Glomerular visceral epithelial cell (primary cell): ENCODE measurements around the gene TMEM238L.

ENCODE experiments used
- DNase-seq: peaks from one replicate; pipeline ENCODE4 v3.0.0-alpha.2; 2016; ENCODE audit errors: extremely low spot score

The TMEM238L gene

DNA sequence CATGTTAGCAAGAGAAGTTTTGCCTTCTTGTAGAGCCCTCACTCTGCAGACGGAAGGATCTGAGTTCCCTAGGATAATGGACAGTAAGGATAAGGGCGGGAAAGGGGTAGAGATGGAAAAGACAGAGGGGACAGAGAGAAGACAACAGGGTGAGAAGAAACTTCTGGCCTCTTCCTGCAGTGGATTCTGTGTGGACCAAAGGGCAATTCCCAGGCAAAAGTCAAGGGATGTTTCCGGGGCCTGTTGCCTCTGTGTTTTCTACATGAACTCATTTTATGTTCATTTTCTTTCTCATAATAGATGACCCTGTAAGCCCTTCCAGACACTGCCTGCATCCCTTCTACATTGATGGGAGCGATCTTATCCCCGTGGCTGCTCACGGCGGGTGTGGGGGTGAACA, 647 bp upstream of the TMEM238L start:
- no peak for DNase-seq

GRCh38 chr17:10803350-10803749, 549 bp downstream of the TMEM238L start:
- DNase-seq = no peak

DNA sequence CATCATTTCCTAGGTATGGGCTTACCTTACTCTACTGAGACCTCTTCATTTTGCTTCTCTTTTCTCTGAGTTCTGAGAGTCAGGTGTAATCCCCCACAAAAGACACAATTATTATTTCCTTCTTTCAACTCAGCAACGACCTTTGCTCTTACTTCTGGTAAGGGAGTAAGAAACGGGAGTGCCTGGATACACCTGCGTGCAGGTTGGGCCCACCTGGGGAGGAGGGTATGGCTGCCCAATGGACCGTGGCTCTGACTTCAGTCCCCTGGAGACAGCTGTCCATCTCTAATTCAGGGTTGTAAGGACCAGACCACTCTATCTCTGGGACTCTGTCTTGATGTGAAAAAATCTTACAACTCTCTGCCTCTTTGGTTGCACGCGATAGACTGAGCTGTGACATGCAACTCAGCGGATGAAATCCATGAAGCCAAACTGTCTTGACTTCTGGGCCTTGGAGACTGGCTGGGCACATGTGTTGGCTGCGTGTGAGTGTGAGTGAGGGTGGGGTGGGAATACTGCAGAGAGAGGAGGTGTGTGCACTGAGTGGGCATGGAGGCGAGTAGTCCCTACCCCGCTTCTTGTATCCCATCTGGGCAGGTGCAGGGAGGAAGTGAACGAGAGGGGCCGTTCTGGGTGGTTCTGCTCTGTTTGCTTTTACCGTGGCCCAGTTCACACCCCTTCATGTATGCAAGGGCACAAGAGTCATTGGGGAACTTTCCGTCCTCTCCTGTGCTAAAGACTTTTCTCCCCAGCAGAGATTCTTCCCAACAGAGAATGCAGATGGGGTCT, 1.2 kb downstream of the TMEM238L start:
- DNase-seq = no peak

DNA sequence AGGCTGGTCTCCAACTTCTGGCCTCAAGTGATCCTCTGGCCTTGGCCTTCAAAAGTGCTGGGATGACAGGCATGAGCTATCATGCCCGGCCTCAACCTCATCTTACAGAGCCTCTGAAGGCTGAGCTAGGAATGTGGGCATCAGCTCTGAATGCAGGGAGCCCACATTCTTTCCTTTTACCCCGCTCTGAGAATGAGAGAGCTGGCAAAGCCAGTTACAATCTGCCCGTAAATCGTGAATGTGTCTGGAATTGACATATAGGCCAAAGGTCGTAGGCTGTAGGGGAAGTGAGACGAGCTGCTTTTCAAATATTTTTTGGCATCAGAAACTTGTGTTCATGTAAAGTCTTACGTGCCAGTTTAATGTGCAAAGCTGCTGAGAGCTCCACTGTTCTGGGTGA, 4.5 kb downstream of the TMEM238L start:
- DNase-seq = no peak

DNA sequence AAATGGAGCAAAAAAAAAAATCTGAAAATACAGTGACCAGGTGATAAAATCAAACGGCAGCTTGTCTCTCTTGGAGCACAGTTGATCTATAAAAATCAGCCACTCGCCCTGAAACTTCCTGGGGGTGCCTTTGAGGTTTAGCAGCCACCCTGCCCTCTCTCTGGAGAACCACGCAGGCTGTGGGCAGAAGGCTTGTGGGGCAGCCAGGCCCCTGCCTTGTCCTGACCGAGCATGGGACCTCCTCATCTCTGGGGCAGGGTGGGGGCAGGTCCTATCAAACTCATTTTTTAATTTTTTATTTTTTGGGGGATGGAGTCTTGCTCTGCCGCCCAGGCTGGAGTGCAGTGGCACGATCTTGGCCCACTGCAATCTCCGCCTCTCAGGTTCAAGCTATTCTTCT, 5.0 kb downstream of the TMEM238L start:
- no peak for DNase-seq

- DNase-seq = no peak
Observed at GRCh38 chr17:10798332-10798749, 5.6 kb downstream of the TMEM238L start.

- DNase-seq = no peak
Observed at GRCh38 chr17:10797476-10798328, 6.2 kb downstream of the TMEM238L start.

GRCh38 chr17:10793816-10794215, 10.1 kb downstream of the TMEM238L start:
- DNase-seq = no peak

DNA sequence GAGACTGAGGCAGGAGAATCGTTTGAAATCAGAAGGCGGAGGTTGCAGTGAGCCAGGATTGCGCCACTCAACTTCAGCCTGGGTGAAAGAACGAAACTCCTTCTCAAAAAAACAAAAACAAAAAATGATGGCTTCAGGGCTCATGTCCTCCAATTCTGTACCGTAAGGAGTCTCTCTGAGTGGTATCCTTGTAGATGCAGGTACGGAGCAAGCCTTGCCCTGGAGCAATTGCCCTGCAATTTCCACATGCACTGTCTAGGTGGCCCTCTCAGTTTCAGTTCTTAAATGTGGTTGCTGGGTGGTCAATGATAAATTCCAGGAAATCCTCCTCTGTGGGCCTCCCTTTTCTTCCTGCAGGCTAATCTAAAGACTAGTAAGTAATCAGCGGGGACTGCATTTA, 10.6 kb downstream of the TMEM238L start:
- DNase-seq = no peak

DNA sequence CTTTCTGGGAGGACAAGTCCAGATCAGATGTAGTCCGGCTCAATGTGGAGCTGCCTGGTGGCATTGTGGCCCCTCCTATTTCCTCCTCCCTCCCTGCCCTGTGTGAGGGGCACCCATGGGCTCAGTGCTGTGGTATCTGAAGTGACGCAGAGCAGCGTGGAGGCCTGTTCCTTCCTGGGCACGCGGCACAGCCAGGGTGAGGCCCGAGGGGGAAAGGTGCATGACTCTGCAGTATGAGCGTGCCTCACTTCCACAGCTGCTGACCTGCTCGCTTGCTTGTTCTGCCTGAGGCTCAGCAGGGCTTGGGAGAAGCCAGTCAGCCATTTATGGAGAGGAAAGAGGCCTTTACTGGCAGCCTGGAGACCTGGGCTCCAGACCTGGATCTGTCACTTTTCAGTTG, 11.7 kb downstream of the TMEM238L start:
- DNase-seq = no peak

- no peak for DNase-seq
Observed at GRCh38 chr17:10790491-10791401, 13.2 kb downstream of the TMEM238L start.

GRCh38 chr17:10789694-10790271, 14.1 kb downstream of the TMEM238L start:
- no peak for DNase-seq

- no peak for DNase-seq
Observed at GRCh38 chr17:10787306-10788045, 16.4 kb downstream of the TMEM238L start.

DNA sequence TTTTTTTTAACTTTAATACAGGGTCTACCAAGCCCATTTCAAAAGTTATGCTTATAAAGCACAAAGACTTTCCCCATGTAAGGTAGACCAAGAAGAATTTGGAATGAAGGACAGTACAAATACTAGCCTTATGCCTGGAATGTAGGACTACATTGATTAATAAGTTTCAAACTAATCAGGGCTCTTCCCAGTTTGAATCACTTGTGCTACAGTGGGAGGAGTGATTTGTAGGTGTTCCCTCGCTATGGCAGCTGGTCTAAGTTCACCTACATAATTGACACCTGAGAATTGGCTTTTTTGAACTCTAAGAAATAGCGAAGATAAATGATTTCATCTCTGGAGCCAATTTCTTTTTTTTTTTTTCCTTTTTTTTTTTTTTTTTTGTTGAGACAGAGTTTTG, 18.6 kb downstream of the TMEM238L start:
- no peak for DNase-seq

- no peak for DNase-seq
Observed at GRCh38 chr17:10779609-10780008, 24.3 kb downstream of the TMEM238L start.

DNA sequence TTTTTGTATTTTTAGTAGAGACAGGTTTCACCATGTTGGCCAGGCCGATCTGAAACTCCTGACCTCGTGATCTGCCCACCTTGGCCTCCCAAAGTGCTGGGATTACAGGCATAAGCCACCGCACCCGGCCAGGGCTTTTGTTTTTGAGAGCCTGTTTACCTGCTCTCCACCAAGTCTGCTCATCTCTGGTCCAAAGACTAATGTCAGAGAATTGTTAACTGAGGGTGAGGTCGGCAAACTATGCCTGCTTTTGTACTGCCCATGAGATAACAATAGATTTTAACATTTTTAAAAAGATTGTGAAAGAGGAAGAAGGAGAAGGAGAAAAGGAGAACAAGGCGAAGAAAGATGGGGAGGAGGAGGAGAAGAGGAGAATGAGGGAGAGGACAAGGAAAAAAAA, 26.0 kb downstream of the TMEM238L start:
- no peak for DNase-seq

- no peak for DNase-seq
Observed at GRCh38 chr17:10777131-10777807, 26.6 kb downstream of the TMEM238L start.

DNA sequence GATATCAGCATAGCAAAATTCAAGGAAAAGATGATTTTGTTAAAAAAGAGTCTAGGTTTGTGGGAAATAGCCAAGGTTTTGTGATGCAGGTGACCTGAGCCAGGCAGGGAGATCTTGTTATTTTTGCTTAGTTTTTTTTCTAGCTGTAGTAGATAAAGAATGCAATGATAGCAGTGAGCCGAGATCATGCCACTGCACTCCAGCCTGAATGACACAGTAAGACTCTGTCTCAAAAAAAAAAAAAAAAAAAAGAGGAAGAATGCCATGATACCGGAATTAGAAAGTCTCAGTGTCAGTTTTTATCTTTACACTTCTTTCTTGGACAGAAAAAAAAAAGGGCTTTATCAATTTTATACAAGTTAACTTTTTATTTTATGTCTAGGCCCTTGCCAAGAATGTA, 27.5 kb downstream of the TMEM238L start:
- DNase-seq = no peak

GRCh38 chr17:10775740-10776356, 28.1 kb downstream of the TMEM238L start:
- no peak for DNase-seq

GRCh38 chr17:10775058-10775457, 28.8 kb downstream of the TMEM238L start:
- no peak for DNase-seq
